Measurements from ENCODE around the gene FOXF2.

DNA sequence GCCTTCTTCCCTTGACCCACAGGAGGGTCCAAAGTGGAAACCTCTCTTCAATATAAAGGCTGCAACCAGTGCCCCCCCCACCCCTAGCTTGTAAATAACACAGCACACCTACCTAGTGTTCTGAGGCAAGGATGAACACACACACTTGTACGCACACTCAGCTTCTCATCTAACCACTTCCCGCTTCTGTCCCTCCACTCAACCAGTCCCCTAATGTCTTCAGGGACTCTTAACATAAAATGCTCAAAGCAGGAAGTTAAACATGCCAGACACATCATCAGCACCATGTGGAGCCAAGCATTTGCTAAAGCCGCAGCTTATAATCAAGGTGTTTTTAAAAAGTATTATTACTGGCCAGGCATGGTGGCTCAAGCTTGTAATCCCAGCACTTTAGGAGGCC lies 42.2 kb upstream of the FOXF2 start:
- TF ChIP-seq, protein P1, sequence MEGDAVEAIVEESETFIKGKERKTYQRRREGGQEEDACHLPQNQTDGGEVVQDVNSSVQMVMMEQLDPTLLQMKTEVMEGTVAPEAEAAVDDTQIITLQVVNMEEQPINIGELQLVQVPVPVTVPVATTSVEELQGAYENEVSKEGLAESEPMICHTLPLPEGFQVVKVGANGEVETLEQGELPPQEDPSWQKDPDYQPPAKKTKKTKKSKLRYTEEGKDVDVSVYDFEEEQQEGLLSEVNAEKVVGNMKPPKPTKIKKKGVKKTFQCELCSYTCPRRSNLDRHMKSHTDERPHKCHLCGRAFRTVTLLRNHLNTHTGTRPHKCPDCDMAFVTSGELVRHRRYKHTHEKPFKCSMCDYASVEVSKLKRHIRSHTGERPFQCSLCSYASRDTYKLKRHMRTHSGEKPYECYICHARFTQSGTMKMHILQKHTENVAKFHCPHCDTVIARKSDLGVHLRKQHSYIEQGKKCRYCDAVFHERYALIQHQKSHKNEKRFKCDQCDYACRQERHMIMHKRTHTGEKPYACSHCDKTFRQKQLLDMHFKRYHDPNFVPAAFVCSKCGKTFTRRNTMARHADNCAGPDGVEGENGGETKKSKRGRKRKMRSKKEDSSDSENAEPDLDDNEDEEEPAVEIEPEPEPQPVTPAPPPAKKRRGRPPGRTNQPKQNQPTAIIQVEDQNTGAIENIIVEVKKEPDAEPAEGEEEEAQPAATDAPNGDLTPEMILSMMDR (IDR thresholded peaks at IDR 0.05) = no peak
- no peak for TF ChIP-seq POLR2A (IDR thresholded peaks at IDR 0.05)

Data from prostate gland (tissue), 2 donors.